ENCODE measurements around the gene STN1.

Gene STN1

DNA sequence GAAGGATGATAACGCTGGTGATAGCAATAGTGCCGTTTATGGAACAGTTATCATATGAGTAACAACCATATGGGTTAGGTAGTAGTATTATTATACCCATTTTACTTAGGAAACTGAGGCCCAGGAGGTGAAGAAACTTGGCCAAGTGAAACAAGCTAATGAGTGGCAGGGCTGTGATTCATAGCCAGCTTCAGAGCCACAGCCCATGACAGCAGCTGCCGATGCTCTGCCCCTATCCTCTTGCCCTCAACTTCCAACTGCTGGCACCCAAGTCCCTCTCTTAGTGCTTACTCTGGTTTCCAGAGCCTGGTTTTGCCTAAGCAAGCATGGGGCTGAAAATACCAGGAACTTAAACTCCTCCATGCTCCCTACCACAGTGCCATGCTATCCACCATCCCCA lies 74.9 kb downstream of the STN1 start:
- Histone ChIP-seq H3K23ac (ENCODE audit: low read length) (no peak overlapping the region), H3K18ac (ENCODE audit: low read length) (no peak overlapping the region), H2BK5ac (ENCODE audit: low read depth, low read length, poor library complexity) (no peak overlapping the region), H4K12ac (ENCODE audit: low read depth, low read length) (no peak overlapping the region), H3K36me3 (ENCODE audit: control insufficient read depth in 1 of 2, insufficient read depth in 2 of 2, low read length in 2 of 2) (no peaks in the 10 kb centered on the region), H3K27ac (ENCODE audit: low read depth, low read length) (no peak overlapping the region), H2BK120ac (ENCODE audit: insufficient read depth, low read length, poor library complexity) (no peak overlapping the region), H3K4ac (ENCODE audit: low read depth, low read length) (no peak overlapping the region), H3K4me2 (ENCODE audit: low read length) (no peak overlapping the region), H3K27me3 (ENCODE audit: insufficient read depth, low read length) (no peaks in the 10 kb centered on the region), H3K9me3 (ENCODE audit: insufficient read depth, low read depth, low read length) (no peaks in the 10 kb centered on the region), H3K79me1 (ENCODE audit: low read length) (no peaks in the 10 kb centered on the region), H4K8ac (ENCODE audit: low read depth, low read length) (no peak overlapping the region), H3K14ac (ENCODE audit: low read length) (no peak overlapping the region), H2BK12ac (ENCODE audit: low read length) (no peak overlapping the region), H2AK5ac (ENCODE audit: low read length) (no peak overlapping the region), H2AFZ (ENCODE audit: insufficient read depth, low read length, poor library complexity) (no peak overlapping the region), H3K9ac (ENCODE audit: low read length) (no peak overlapping the region), H4K91ac (ENCODE audit: low read depth, low read length) (no peak overlapping the region), H3K79me2 (ENCODE audit: control insufficient read depth, insufficient read depth, low read length, poor library complexity) (peaks cover 2% of the 10 kb centered on the region), H3K4me1 (ENCODE audit: control insufficient read depth in 1 of 2, insufficient read depth in 2 of 2, low read length in 2 of 2) (peaks cover 4 to 7% of the 10 kb centered on the region in 2 experiments), H3K4me3 (ENCODE audit: low read depth, low read length) (no peak overlapping the region)
- no CpG with 5 or more reads among the region's 3 CpGs for whole genome bisulfite sequencing (ENCODE audit: extremely low coverage, insufficient coverage, insufficient read length)
- DNase-seq: peak in 1 of 2 donors; percentile 38

DNA sequence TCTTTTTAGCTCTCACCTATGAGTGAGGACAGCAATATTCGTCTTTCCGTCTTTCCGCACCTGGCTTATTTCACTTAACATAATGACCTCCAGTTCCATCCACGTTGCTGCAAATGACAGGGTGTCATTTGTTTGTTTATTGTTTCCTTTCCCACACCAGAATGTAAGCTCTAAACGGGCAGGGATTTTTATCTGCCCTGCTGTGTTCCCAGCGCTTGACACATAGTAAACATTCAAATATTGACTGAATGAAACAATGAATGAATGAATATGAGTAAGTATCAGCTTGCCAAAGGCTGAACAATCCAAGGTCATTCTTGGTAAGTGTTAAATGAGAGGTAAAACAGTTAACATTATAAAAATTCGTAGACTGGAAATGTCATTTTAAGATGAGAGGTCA lies 75.4 kb downstream of the STN1 start:
- DNase-seq: no peak
- no peak overlapping the region for H2BK12ac ChIP-seq (ENCODE audit: low read length)
- no peak overlapping the region for H3K9ac ChIP-seq (ENCODE audit: low read length)
- no peak overlapping the region for H3K4ac ChIP-seq (ENCODE audit: low read depth, low read length)
- H3K4me2 ChIP-seq (ENCODE audit: low read length): no peak overlapping the region
- H3K4me1 ChIP-seq (ENCODE audit: control insufficient read depth in 1 of 2, insufficient read depth in 2 of 2, low read length in 2 of 2): peaks cover 4 to 7% of the 10 kb centered on the region in 2 experiments
- no peaks in the 10 kb centered on the region for H3K79me1 ChIP-seq (ENCODE audit: low read length)
- H2BK120ac ChIP-seq (ENCODE audit: insufficient read depth, low read length, poor library complexity): no peak overlapping the region
- H3K36me3 ChIP-seq (ENCODE audit: control insufficient read depth in 1 of 2, insufficient read depth in 2 of 2, low read length in 2 of 2): no peaks in the 10 kb centered on the region
- H2AFZ ChIP-seq (ENCODE audit: insufficient read depth, low read length, poor library complexity): no peak overlapping the region
- peaks cover 2% of the 10 kb centered on the region for H3K79me2 ChIP-seq (ENCODE audit: control insufficient read depth, insufficient read depth, low read length, poor library complexity)
- H2AK5ac ChIP-seq (ENCODE audit: low read length): no peak overlapping the region
- no peak overlapping the region for H2BK5ac ChIP-seq (ENCODE audit: low read depth, low read length, poor library complexity)
- no peak overlapping the region for H4K91ac ChIP-seq (ENCODE audit: low read depth, low read length)
- H3K23ac ChIP-seq (ENCODE audit: low read length): no peak overlapping the region
- H3K27me3 ChIP-seq (ENCODE audit: insufficient read depth, low read length): no peaks in the 10 kb centered on the region
- no peak overlapping the region for H3K4me3 ChIP-seq (ENCODE audit: low read depth, low read length)
- WGBS (ENCODE audit: extremely low coverage, insufficient coverage, insufficient read length): no CpG with 5 or more reads among the region's 7 CpGs
- H4K12ac ChIP-seq (ENCODE audit: low read depth, low read length): no peak overlapping the region
- no peak overlapping the region for H3K14ac ChIP-seq (ENCODE audit: low read length)
- no peak overlapping the region for H3K18ac ChIP-seq (ENCODE audit: low read length)
- H4K8ac ChIP-seq (ENCODE audit: low read depth, low read length): no peak overlapping the region
- no peak overlapping the region for H3K27ac ChIP-seq (ENCODE audit: low read depth, low read length)
- no peaks in the 10 kb centered on the region for H3K9me3 ChIP-seq (ENCODE audit: insufficient read depth, low read depth, low read length)

GRCh38 chr10:103841519-103841918 lies 76.5 kb downstream of the STN1 start:
- Histone ChIP-seq H4K12ac (ENCODE audit: low read depth, low read length) (no peak overlapping the region), H2BK12ac (ENCODE audit: low read length) (no peak overlapping the region), H3K79me2 (ENCODE audit: control insufficient read depth, insufficient read depth, low read length, poor library complexity) (peaks cover 2% of the 10 kb centered on the region), H2BK5ac (ENCODE audit: low read depth, low read length, poor library complexity) (no peak overlapping the region), H2BK120ac (ENCODE audit: insufficient read depth, low read length, poor library complexity) (no peak overlapping the region), H4K91ac (ENCODE audit: low read depth, low read length) (no peak overlapping the region), H3K4me1 (ENCODE audit: control insufficient read depth in 1 of 2, insufficient read depth in 2 of 2, low read length in 2 of 2) (peaks cover 4 to 12% of the 10 kb centered on the region in 2 experiments), H4K8ac (ENCODE audit: low read depth, low read length) (no peak overlapping the region), H3K14ac (ENCODE audit: low read length) (no peak overlapping the region), H3K9me3 (ENCODE audit: insufficient read depth, low read depth, low read length) (no peaks in the 10 kb centered on the region), H2AK5ac (ENCODE audit: low read length) (no peak overlapping the region), H3K4me2 (ENCODE audit: low read length) (no peak overlapping the region), H3K18ac (ENCODE audit: low read length) (peak overlapping the region; percentile 39), H3K9ac (ENCODE audit: low read length) (no peak overlapping the region), H3K79me1 (ENCODE audit: low read length) (no peaks in the 10 kb centered on the region), H3K23ac (ENCODE audit: low read length) (no peak overlapping the region), H3K4ac (ENCODE audit: low read depth, low read length) (no peak overlapping the region), H3K4me3 (ENCODE audit: low read depth, low read length) (no peak overlapping the region), H3K36me3 (ENCODE audit: control insufficient read depth in 1 of 2, insufficient read depth in 2 of 2, low read length in 2 of 2) (no peaks in the 10 kb centered on the region), H3K27me3 (ENCODE audit: insufficient read depth, low read length) (no peaks in the 10 kb centered on the region), H3K27ac (ENCODE audit: low read depth, low read length) (no peak overlapping the region), H2AFZ (ENCODE audit: insufficient read depth, low read length, poor library complexity) (no peak overlapping the region)
- WGBS (ENCODE audit: extremely low coverage, insufficient coverage, insufficient read length): no CpG with 5 or more reads among the region's 7 CpGs
- DNase-seq: no peak

- H2AFZ ChIP-seq (ENCODE audit: insufficient read depth, low read length, poor library complexity): no peak overlapping the region
- H3K4me2 ChIP-seq (ENCODE audit: low read length): no peak overlapping the region
- H3K27ac ChIP-seq (ENCODE audit: low read depth, low read length): no peak overlapping the region
- H2BK12ac ChIP-seq (ENCODE audit: low read length): no peak overlapping the region
- no peak overlapping the region for H3K4ac ChIP-seq (ENCODE audit: low read depth, low read length)
- H3K4me3 ChIP-seq (ENCODE audit: low read depth, low read length): no peak overlapping the region
- no peaks in the 10 kb centered on the region for H3K79me1 ChIP-seq (ENCODE audit: low read length)
- H3K18ac ChIP-seq (ENCODE audit: low read length): no peak overlapping the region
- H3K9ac ChIP-seq (ENCODE audit: low read length): no peak overlapping the region
- no peaks in the 10 kb centered on the region for H3K36me3 ChIP-seq (ENCODE audit: control insufficient read depth in 1 of 2, insufficient read depth in 2 of 2, low read length in 2 of 2)
- no peak overlapping the region for H4K12ac ChIP-seq (ENCODE audit: low read depth, low read length)
- H2BK5ac ChIP-seq (ENCODE audit: low read depth, low read length, poor library complexity): no peak overlapping the region
- peaks cover 2% of the 10 kb centered on the region for H3K79me2 ChIP-seq (ENCODE audit: control insufficient read depth, insufficient read depth, low read length, poor library complexity)
- H2AK5ac ChIP-seq (ENCODE audit: low read length): no peak overlapping the region
- peaks cover 4 to 12% of the 10 kb centered on the region in 2 experiments for H3K4me1 ChIP-seq (ENCODE audit: control insufficient read depth in 1 of 2, insufficient read depth in 2 of 2, low read length in 2 of 2)
- H2BK120ac ChIP-seq (ENCODE audit: insufficient read depth, low read length, poor library complexity): no peak overlapping the region
- H3K23ac ChIP-seq (ENCODE audit: low read length): no peak overlapping the region
- H3K27me3 ChIP-seq (ENCODE audit: insufficient read depth, low read length): no peaks in the 10 kb centered on the region
- no peaks in the 10 kb centered on the region for H3K9me3 ChIP-seq (ENCODE audit: insufficient read depth, low read depth, low read length)
- H4K8ac ChIP-seq (ENCODE audit: low read depth, low read length): no peak overlapping the region
- no peak overlapping the region for H4K91ac ChIP-seq (ENCODE audit: low read depth, low read length)
- H3K14ac ChIP-seq (ENCODE audit: low read length): no peak overlapping the region
- no peak for DNase-seq
- WGBS (ENCODE audit: extremely low coverage, insufficient coverage, insufficient read length): no CpG with 5 or more reads among the region's 4 CpGs
These were observed 77.3 kb downstream of the STN1 start for GRCh38 chr10:103840740-103841070.
